HG02588 (cell line): ENCODE data around the gene ADAMTS3.

ENCODE experiments used
- ATAC-seq: cut with Tn5 transposase; IDR thresholded peaks from one replicate; pipeline ENCODE4 v1.9.1; 2021; ENCODE audit warnings: mild to moderate bottlenecking, moderate library complexity; ENCODE audit not compliant: unreplicated experiment

ADAMTS3 gene

DNA sequence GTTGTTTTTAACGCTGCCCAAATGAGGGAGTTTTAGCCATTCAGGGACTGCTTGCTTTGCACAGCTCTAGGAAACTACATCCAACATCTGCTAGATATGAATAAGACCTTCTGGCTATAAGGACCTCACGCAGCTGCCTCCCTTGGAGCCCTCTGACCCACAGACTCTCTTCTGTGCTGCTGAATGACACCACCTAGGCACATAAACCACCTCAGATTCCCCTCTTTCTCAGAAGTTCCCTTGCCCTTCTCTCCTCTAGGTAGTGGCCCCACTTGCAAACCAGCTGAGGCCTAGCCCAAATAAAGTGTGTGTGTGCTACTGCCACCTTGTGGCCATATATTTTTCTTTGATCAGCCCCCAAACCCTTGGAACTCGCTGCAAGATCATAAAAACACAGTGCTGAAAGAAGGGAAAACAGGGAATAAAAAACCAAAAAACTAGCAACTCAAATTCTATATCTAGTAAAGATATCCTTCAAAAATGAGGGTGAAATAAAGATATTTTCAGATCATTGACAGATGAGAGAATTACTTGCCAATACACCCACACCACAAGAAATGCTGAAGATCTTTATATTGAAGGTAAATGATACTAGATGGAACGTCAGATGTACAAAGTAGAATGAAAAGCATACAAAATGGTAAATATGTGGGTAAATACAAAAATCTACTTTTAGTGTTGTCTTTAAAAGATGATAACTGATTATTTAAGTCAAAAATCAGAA, 265.9 kb downstream of the ADAMTS3 start:
- ATAC-seq, result peak; percentile 90

DNA sequence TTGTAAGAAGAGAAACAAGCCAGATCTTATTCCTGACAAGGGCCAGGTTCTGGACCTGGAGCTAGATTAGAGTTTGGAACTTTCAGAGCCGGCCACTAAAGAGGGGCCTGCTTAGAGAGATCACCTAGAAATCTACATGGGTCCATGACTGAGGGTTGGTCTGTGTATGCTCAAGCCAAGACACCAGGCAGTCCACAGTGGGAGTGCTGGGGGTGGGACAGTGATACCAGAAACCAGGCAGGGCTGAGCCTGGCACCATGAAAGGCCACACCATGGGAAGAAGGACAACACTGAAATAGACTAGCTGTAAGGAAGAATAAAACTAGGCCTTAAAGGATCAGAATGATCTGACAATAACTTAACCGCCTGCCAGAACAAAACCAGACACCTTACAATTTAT, 267.3 kb downstream of the ADAMTS3 start:
- ATAC-seq, result no peak

DNA sequence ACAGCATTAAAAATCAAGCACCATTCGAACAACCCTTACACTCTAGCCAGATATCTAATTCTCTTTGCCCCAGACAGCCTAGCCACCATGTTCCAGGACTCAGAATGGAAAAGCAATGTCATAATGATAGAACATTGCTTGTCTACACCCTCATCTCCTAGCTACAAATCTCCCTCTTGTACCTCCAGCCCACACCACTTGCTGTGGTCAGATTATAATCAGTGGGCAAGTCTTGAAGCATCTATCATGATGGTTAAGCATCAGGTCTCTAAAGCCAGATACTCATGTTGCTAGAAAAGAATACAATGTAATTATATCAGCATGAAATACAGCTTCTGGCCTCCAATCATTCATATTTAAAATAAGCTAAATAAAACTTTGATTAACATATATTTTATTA, 268.9 kb downstream of the ADAMTS3 start:
- no peak for ATAC-seq

DNA sequence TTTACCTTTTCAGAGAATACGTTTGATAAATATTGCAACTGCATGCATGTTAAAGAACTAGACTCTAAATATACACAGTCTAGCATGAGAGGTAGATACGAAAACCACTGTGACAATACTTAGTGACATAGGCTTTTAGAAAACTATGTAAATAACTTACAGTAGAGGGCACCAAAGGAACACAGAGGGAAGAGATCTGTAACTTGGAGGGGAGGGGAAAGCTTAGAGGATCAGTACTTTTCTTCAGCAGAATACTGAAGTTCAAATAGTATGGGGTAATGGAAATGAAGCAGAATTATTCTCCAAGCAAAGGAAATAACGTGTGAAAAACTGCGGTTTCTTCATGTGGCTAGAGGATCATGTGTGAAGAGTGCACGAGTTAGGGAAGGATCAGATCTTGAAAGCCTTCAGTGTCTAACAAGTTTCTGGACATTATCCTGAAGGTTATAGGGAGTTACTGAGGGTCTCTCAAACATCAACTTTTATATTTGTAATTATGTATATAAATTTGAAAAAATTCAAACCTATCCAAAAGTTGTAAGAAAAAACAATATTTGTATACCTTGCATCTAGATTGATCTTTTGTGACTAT, 273.0 kb downstream of the ADAMTS3 start:
- ATAC-seq, result peak; percentile 77

DNA sequence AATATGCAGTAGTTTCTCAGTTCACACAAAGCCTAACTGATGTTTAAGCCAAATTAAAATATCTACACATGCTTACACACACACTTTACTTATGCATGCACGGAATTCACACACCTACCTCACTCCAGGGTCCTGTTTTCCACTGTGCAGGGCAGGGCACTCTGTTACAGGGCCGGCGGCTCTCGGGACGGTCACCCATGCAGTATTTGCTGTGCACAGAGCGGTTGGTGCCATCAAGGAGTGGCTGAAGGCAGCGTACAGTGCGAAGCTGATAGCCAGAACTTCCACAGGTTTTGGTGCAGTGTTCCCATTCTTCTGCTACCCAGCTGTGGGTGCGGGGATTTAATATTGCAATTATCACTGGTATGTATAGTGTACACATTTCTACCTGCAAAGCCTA, 278.3 kb downstream of the ADAMTS3 start:
- no peak for ATAC-seq

DNA sequence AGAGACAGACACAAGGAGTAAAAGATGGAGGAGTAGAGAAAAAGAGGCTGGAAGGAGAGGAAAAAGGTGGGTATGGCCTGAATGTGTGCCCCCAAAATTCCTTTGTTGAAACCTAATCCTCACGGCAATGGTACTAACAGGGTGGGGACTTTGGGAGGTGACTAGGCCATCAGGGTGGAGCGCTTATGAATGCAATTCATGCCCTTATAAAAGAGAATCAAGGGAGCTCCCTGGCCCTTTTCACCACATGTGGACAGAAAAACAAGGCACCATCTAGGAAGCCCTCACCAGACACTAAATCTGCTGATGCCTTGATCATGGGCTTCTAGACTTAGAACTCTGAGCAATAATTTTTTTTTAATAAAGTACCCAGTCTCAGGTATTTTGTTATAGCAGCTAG, 282.1 kb downstream of the ADAMTS3 start:
- ATAC-seq, result no peak

DNA sequence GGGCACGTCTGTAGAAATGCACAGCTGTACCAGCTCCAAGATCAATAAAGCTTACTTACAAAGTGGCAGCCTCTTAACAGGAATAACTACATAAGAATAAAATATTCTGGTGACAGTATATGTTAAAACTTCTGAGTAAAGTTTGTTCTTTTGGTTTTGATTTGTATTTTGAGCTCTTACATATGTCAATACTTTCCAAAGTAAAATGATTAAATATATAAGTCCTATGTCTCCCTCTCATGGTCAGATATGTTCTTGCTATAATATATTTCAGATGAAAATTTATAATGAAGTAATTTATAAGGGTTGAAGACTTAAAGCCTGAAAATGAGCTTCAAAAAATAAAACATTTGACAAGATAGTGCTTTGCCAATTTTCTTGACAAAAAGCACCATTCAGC, 282.8 kb downstream of the ADAMTS3 start:
- ATAC-seq, result no peak

DNA sequence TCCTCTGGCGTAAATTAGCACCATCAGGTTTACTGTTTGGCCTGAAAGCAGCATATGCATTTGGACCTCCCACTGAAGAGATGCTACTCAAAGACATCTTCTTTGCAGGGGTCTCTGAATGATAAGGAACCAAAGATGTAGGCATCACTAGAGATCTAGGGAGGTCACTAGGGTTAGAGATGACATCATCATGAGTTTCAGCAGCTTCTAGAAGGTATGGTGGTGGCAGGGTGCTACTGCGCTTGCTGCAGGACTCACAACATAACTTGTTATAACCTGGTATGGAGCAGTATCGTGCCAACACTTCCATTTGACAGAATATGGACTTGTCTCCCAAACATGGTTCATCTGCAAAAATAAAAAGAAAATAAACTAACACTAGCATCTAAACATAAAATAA, 285.7 kb downstream of the ADAMTS3 start:
- ATAC-seq, result no peak

DNA sequence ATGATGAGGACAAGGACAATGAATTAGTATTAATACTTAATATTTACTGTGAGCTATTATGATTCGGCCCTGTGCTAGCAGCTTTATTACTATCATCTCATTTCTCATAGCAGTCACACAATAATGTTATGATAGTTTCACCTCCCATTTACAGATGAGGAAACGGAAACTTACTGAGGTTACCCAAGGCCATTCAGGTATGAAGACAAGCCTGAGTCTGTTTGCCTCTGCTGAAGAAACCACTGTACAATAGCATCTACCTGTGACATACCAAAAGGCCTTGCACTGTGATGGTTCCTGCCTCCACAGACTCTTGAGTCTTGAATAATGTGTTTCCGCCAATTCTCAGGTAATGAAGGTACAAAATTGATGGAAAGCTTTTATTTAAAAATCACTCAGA, 288.8 kb downstream of the ADAMTS3 start:
- no peak for ATAC-seq

DNA sequence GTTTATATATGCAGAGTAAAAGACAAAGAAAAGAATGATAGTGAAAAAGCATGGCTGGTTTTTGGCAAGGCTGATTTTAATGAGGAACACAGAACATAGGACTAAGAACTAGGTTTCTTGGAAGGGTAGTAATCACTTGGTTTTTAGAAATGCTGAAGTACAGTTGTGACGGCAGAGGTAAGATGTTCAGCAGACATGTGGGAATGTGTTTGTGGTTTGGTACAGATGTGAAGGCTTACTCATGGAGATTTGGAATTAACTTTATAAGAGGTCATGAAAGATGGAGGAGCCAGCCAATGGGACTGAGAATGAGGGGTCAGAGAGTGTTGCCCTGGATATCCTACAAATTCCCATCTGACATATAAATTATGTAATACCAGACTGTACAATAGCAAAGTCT, 293.6 kb downstream of the ADAMTS3 start:
- no peak for ATAC-seq

DNA sequence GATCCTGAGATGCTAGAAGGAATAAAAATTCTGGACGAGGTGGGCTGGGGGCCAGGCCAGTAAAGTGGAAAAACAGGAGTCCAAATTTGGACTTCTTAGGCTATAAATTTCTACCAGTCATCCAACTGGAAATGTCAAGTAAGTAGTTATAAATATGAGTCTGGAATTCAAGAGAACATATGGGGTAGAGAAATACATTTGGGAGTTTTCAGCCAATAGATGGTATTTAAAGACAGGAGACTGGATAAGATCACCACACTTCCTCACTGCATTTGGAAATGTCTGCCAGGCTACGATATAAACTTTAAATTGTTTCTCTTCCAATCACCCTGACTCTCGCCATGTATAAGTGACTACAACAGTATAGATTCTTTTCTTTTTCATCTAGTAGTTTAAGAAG, 294.8 kb downstream of the ADAMTS3 start:
- ATAC-seq, result no peak

DNA sequence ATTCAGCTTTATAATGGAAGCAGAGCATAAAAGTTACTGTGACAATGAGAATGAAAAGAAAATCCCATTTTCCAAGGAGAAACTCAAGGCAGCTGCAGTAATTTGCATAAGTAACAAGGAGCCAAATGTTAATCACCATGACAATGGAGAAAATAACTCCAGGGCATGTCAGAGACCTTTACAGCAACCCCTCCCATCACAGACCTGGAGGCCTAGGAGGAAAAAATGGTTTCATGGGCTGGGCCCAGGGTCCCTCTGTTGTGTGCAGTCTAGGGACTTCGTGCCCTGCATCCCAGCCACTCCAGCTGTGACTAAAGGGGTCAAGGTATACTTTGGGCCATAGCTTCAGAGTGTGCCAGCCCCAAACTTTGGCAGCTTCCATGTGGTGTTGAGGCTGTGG, 313.8 kb downstream of the ADAMTS3 start:
- no peak for ATAC-seq

DNA sequence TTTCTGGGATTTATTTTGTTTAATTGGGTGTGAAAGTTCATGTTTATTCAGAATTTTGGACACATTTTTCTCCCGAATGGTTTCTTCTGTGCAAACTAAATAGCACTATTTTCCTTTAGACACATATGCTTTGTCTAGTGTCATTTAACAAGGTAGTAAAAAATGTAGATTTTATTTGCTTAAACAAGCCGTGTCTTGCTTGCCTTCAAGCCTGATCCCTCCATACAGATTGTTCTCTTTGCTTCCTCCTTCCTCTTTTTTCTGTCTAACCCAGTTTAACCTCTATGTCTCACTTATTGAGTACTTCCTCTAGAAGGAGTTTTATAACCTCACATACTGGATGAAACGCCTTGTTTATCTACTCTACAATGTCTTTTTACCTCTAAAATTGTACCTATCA, 325.4 kb downstream of the ADAMTS3 start:
- ATAC-seq, result no peak

DNA sequence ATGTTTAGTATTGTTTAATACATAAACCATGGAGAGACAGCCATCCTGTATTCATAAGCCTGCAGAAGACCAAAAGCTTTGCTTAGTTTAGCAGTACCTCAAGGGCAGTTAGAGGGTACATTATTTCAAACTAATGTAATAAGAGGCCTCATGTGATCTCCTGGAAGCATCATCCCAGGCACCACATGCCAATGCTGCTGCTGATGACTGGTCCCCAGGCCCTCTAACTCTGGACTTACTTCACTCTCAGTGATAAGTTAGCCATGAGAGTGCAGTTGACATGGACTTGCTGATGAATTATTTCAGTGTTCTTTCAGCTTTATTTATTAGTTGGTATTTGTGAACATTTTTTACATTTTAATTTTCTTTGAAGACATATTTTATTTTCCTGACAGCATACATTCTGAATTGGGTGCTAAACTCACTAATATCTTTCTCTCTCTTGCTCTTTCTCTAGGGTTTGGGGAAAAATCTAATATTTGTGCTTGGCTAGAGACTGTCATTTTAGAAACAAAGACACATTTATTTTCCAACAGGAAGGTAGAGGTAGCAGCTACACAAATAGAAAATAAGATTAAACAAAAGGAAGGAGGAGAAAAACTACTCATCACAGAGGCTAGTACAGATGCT, 329.4 kb downstream of the ADAMTS3 start:
- ATAC-seq, result no peak
